Frontal cortex (tissue), 4 donors: ENCODE results near the gene LYRM2. TPM values are rescaled to one million over a fixed set of nuclear protein-coding genes. Genes with fewer than 3 reads are reported as not detected.

Experiments
- DNase-seq, 2 donors: peaks; one replicate each; pipeline ENCODE4 v3.0.0; 2012; ENCODE audit warnings: low spot score in 2 of 2
- FAIRE-seq: peaks from 2 replicates; lab custom pipeline; 2012; peaks lifted over from hg19 to GRCh38; lab: Jason Lieb, UNC
- total RNA-seq: library from RNA; depleted of rRNA; stranded (reverse); fragments of >200 nt; gene quantifications from one replicate; pipeline ENCODE4 v1.2.3, GENCODE V29; 2014
- donor health status: control.
- donor health status: control.
- donor health status: control.

The LYRM2 gene
- total RNA-seq, 1 donor from 2014 or later = 24.1 TPM

DNA sequence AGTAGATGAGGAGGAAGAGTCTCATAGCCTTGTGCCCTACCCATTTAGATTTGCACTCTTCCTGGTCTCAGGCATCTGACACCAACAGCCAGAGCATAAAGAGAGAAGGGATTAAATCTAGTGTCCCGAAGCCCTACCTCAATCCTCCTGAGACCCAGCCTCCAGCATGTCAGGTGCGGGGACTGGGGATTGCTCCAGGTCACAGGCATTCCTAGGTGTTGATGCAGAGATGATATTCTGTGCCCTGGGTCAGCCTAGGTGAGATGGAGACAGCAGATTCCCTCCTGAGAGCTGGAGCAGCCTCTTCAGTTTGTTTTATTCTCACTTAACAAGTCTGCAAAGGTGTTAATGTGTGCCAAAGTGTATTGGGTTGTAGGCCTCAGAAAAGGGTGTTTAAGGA is 115.8 kb downstream of the LYRM2 start:
- DNase-seq = no peak
- no peak for FAIRE-seq

DNA sequence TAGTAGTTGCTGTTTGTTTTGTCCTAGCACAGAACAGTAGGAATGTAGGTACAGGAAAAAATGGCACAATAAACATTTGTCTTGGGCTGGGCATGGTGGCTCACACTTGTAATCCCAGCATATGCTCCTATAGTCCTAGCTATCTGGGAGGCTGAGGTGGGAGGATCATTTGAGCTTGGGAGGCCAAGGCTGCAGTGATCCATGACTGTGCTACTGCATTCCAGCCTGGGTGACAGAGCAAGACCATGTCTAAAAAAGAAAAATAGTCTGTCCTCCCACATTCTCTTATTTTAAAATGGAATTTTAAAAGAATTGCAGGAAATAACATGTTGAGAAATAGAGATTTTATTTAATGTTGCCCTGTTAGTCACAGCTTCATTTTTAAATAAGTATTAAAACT is 117.8 kb downstream of the LYRM2 start:
- no peak for FAIRE-seq
- DNase-seq = no peak

DNA sequence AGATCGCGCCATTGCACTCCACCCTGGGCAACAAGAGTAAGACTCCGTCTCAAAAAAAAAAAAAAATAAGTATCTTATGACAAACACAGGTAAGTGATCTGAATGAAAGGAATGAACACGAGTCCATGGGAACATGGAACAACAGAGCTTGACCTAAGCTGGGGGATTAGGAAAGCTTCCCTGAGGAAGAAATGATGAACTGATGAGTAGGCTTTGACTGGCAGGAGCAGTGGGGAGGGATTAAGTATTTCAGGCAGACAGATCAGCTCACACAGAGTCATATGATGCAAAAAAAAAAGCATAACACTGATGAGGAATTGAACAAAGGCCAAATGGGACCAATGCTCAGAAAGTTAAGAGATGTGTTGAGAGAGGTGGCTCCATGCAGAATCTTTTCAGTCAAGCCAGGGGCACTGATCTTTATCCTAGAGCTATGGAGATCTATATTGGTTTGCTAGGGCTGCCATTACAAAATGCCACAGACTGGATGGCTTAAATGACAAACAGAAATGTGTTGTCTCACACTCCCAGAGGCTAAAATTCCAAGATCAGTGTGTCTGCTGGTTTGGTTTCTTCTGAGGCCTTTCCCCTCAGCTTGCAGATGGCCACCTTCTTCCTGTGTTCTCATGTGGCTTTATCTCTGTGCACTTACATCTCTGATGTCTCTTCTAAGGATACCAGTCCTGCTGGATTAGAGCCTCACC is 120.0 kb downstream of the LYRM2 start:
- no peak for FAIRE-seq
- no peak for DNase-seq

Other genes starting within 250 kb of the LYRM2 start
- 103 TPM for gene RRAGD, start 226.5 kb downstream of the LYRM2 start, total RNA-seq
- 28.9 TPM for gene ANKRD6, start 205.6 kb downstream of the LYRM2 start, total RNA-seq
- gene MDN1, start 181.0 kb upstream of the LYRM2 start, total RNA-seq = 23.6 TPM
- gene CASP8AP2, start 191.1 kb upstream of the LYRM2 start, total RNA-seq = 46.1 TPM